ENCODE measurements around the gene ZNF831. TPM values are rescaled to one million over a fixed set of nuclear protein-coding genes. Genes with fewer than 3 reads are reported as not detected.

The ZNF831 gene
- not detected in 2 replicates for total RNA-seq

DNA sequence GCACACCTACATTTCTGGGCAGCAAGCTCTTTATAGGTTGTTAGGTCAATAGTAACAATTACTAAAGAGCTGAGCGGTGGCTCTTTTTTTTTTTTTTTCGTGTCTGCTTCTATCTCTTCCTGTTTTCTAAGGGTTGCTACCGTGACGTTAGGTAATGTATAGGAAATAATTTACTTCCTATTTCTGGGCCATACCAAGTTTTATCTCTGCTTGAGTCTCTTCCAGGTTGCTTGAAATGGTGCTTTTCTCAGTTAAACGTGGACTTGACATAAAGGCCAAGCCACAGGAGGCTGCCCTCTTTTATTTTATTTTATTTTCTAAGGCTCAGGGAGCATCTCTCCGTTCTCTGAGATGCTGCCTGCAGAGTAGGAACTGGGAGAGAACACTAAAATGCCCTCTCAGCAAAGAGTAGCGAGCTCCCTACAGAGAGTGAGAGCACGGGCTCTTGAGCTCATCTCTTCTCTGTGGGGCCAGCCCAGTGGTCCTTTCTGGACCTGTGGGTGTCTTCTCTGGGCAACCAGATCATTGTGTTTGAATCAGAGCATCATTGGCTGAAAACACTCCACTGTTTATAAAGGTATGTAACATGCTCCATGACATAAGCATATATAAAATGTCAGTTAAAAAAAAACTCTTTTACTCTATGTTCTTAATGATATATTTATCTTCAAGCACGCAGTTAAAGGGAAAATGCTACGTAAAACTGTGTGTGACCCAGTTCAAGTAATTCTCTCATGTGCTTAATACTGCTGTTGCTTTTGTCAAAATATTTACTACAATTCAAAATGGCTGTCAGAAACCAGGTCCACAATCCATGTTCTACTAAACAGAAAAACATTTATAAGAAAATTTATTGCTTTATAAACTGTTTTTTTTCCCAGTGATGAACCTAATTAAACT is at the start of gene ZNF831:
ZNF831 (plus strand) TSS at position 191 of the 900 bp plus-strand sequence. CDS start 27,199 bp downstream, outside the sequence.

DNA sequence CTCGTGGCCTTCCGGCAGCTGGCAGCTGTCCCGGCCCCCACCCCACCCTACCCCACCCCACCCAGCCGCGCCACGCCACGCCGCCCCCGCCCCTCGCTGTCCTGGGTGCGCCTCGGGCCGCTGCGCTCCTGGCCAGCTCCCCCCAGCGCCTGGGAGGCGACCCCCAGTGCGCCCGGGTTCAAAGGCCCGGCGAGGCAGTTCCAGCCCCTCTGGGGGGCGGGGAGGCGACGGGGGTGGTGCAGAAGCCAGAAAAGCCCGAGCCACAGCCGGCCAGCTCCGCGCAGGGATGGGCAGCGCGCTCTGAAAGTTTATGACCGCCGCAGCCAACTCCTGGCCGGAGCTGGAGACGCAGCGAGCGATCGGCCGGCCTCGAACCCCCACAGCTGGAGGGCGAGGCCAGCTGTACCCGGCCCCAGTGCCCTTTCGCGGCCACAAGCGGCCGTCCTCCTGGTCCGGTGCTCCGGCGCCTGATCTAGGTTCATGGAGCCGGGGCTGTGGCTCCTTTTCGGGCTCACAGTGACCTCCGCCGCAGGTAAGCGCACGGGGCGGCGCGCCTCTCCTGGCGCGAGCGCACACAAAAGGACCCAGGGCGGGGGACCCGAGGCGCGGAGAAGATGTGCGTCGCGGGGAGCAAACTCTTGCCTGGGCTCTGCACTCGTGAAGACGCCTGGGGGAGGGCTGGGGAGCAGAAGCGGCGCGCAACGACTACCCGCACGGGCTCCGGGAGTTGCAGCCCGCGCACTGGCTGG is 136.9 kb downstream of the ZNF831 start, which contains the start of gene EDN3:
EDN3 (plus strand) TSS at position 279 of the 749 bp plus-strand sequence; CDS start at position 481, 202 bp downstream.

Other genes starting within 250 kb of the ZNF831 start
- gene NELFCD, start 182.6 kb upstream of the ZNF831 start, total RNA-seq, result 39.7 and 51.0 TPM in 2 replicates
- 144 and 156 TPM in 2 replicates for gene CTSZ, start 156.6 kb upstream of the ZNF831 start, total RNA-seq
- not detected in 2 replicates for gene TUBB1, start 144.4 kb upstream of the ZNF831 start, total RNA-seq
- 22.8 and 25.9 TPM in 2 replicates for gene ATP5F1E, start 131.5 kb upstream of the ZNF831 start, total RNA-seq
- 76.1 and 91.3 TPM in 2 replicates for gene PRELID3B, start 121.0 kb upstream of the ZNF831 start, total RNA-seq
- not detected in 2 replicates for gene EDN3, start 136.8 kb downstream of the ZNF831 start, total RNA-seq